ENCODE results near the gene PATE2. TPM values are rescaled to one million over a fixed set of nuclear protein-coding genes. Genes with fewer than 3 reads are reported as not detected.

Gene PATE2
- polyA plus RNA-seq, 1 donor (not counting 4 experiments of a cell fraction or from before 2014, with no cell fraction given): not detected

GRCh38 chr11:125772834-125773505 lies 5.7 kb downstream of the PATE2 start:
- no peak overlapping the region for H3K4me3 ChIP-seq (ENCODE audit: control insufficient read depth in 2 of 3, extremely low read depth in 1 of 3, insufficient read depth in 2 of 3, low read depth in 1 of 3, low read length in 3 of 3)
- H2AFZ ChIP-seq (ENCODE audit: control insufficient read depth, low read length): no peak overlapping the region
- H3K27ac ChIP-seq (ENCODE audit: control insufficient read depth, insufficient read depth, low read length): no peak overlapping the region
- dilution Hi-C loops (cut with MboI; ENCODE audit: extremely low pct_ligation_motif_present, low sequenced_read_pairs): no loop called here
- no peaks in the 10 kb centered on the region for H3K27me3 ChIP-seq (ENCODE audit: control insufficient read depth, extremely low read depth, insufficient read depth, low read length)
- FAIRE-seq (no peak), DNase-seq (ENCODE audit: low read depth, low spot score) (no peak)
- H3K79me2 ChIP-seq (ENCODE audit: control insufficient read depth, insufficient read depth, low read length): no peaks in the 10 kb centered on the region
- no peaks in the 10 kb centered on the region for H4K20me1 ChIP-seq (ENCODE audit: control insufficient read depth, extremely low read depth, insufficient read depth, low read length)
- peaks cover 11% of the 10 kb centered on the region for H3K4me1 ChIP-seq (ENCODE audit: control insufficient read depth, extremely low read depth, insufficient read depth, low read length)
- H3K4me2 ChIP-seq (ENCODE audit: control insufficient read depth, extremely low read depth, insufficient read depth, low read depth, low read length): no peak overlapping the region
- no peaks in the 10 kb centered on the region for H3K36me3 ChIP-seq (ENCODE audit: control insufficient read depth in 2 of 2, extremely low read depth in 1 of 2, insufficient read depth in 2 of 2, low read length in 2 of 2)
- no peaks in the 10 kb centered on the region for H3K9me1 ChIP-seq (ENCODE audit: control insufficient read depth, extremely low read depth, insufficient read depth, low read length)
- no peaks in the 10 kb centered on the region for H3K9me3 ChIP-seq (ENCODE audit: control insufficient read depth, low read depth, low read length)
- TF ChIP-seq, protein P1, sequence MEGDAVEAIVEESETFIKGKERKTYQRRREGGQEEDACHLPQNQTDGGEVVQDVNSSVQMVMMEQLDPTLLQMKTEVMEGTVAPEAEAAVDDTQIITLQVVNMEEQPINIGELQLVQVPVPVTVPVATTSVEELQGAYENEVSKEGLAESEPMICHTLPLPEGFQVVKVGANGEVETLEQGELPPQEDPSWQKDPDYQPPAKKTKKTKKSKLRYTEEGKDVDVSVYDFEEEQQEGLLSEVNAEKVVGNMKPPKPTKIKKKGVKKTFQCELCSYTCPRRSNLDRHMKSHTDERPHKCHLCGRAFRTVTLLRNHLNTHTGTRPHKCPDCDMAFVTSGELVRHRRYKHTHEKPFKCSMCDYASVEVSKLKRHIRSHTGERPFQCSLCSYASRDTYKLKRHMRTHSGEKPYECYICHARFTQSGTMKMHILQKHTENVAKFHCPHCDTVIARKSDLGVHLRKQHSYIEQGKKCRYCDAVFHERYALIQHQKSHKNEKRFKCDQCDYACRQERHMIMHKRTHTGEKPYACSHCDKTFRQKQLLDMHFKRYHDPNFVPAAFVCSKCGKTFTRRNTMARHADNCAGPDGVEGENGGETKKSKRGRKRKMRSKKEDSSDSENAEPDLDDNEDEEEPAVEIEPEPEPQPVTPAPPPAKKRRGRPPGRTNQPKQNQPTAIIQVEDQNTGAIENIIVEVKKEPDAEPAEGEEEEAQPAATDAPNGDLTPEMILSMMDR (optimal IDR thresholded peaks at IDR 0.05 in 1 of 3, IDR thresholded peaks at IDR 0.05 in 1 of 3, conservative IDR thresholded peaks at IDR 0.05 in 1 of 3; ENCODE audit: extremely low read depth in 1 of 3, insufficient read depth in 2 of 3, low read length in 3 of 3): no peak
- TF ChIP-seq EZH2 (IDR thresholded peaks at IDR 0.05; ENCODE audit: low read length): no peak
- H3K9ac ChIP-seq (ENCODE audit: control insufficient read depth, extremely low read depth, insufficient read depth, low read length): no peak overlapping the region

DNA sequence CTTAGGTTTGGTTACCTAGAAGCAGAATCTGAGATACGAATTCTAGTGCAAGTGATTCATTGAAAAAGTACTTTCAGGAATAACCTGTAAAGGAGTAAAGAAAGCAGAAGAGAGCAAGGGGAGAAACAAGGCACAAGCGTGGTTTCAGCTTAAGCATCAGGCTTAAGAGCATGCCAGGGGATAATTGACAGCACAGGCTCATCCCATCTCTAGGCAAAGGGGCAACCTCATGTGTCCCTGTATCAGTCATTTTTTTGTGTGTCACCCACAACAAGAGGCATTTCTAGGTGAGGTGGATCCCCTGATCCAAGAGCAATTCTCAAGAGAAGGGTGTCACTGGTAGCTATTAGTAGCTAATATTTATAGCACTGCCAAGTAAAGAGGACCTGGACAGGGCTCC lies 8.0 kb downstream of the PATE2 start:
- H3K36me3 ChIP-seq (ENCODE audit: control insufficient read depth in 2 of 2, extremely low read depth in 1 of 2, insufficient read depth in 2 of 2, low read length in 2 of 2): no peaks in the 10 kb centered on the region
- no peak for FAIRE-seq
- no peak overlapping the region for H3K4me2 ChIP-seq (ENCODE audit: control insufficient read depth, extremely low read depth, insufficient read depth, low read depth, low read length)
- dilution Hi-C loops (cut with MboI; ENCODE audit: extremely low pct_ligation_motif_present, low sequenced_read_pairs): no loop called here
- H3K79me2 ChIP-seq (ENCODE audit: control insufficient read depth, insufficient read depth, low read length): no peaks in the 10 kb centered on the region
- H3K9me1 ChIP-seq (ENCODE audit: control insufficient read depth, extremely low read depth, insufficient read depth, low read length): no peaks in the 10 kb centered on the region
- H3K9me3 ChIP-seq (ENCODE audit: control insufficient read depth, low read depth, low read length): no peaks in the 10 kb centered on the region
- no peaks in the 10 kb centered on the region for H4K20me1 ChIP-seq (ENCODE audit: control insufficient read depth, extremely low read depth, insufficient read depth, low read length)
- TF ChIP-seq EZH2 (IDR thresholded peaks at IDR 0.05; ENCODE audit: low read length): no peak
- TF ChIP-seq, protein P1 (optimal IDR thresholded peaks at IDR 0.05 in 1 of 3, IDR thresholded peaks at IDR 0.05 in 1 of 3, conservative IDR thresholded peaks at IDR 0.05 in 1 of 3; ENCODE audit: extremely low read depth in 1 of 3, insufficient read depth in 2 of 3, low read length in 3 of 3): no peak
- no peak overlapping the region for H3K27ac ChIP-seq (ENCODE audit: control insufficient read depth, insufficient read depth, low read length)
- no peak overlapping the region for H3K9ac ChIP-seq (ENCODE audit: control insufficient read depth, extremely low read depth, insufficient read depth, low read length)
- H3K4me1 ChIP-seq (ENCODE audit: control insufficient read depth, extremely low read depth, insufficient read depth, low read length): peaks cover 4% of the 10 kb centered on the region
- no peak overlapping the region for H2AFZ ChIP-seq (ENCODE audit: control insufficient read depth, low read length)
- DNase-seq (ENCODE audit: low read depth, low spot score): no peak
- H3K27me3 ChIP-seq (ENCODE audit: control insufficient read depth, extremely low read depth, insufficient read depth, low read length): no peaks in the 10 kb centered on the region
- H3K4me3 ChIP-seq (ENCODE audit: control insufficient read depth in 2 of 3, extremely low read depth in 1 of 3, insufficient read depth in 2 of 3, low read depth in 1 of 3, low read length in 3 of 3): no peak overlapping the region

Measured in keratinocyte (primary cell).